Ureter (tissue), 1 donor: ENCODE results near the gene ADAP2. TPM values are rescaled to one million over a fixed set of nuclear protein-coding genes. Genes with fewer than 3 reads are reported as not detected.

Source experiments
- total RNA-seq: library from RNA; stranded (reverse); gene quantifications from one replicate; pipeline ENCODE4 v1.2.4, GENCODE V29; 2023
- donor health status: DM: yes; HTN: yes; CAD: no.

The ADAP2 gene
- total RNA-seq, 1 donor from 2014 or later: 8.5 TPM

Other genes starting within 250 kb of the ADAP2 start
- gene CRLF3, start 97.3 kb upstream of the ADAP2 start, total RNA-seq: 14.4 TPM
- 3.0 TPM for gene ATAD5, start 90.0 kb upstream of the ADAP2 start, total RNA-seq
- 18.2 TPM for gene TEFM, start 15.7 kb upstream of the ADAP2 start, total RNA-seq
- gene RNF135, start 49.1 kb downstream of the ADAP2 start, total RNA-seq: 22.3 TPM
- 112 TPM for gene NF1, start 173.0 kb downstream of the ADAP2 start, total RNA-seq